ENCODE measurements around the gene FANCC. TPM values are rescaled to one million over a fixed set of nuclear protein-coding genes. Genes with fewer than 3 reads are reported as not detected.

FANCC gene
- total and polyA plus RNA-seq, 11 donors, result 2.4 to 6.2 (median 4.2) TPM

DNA sequence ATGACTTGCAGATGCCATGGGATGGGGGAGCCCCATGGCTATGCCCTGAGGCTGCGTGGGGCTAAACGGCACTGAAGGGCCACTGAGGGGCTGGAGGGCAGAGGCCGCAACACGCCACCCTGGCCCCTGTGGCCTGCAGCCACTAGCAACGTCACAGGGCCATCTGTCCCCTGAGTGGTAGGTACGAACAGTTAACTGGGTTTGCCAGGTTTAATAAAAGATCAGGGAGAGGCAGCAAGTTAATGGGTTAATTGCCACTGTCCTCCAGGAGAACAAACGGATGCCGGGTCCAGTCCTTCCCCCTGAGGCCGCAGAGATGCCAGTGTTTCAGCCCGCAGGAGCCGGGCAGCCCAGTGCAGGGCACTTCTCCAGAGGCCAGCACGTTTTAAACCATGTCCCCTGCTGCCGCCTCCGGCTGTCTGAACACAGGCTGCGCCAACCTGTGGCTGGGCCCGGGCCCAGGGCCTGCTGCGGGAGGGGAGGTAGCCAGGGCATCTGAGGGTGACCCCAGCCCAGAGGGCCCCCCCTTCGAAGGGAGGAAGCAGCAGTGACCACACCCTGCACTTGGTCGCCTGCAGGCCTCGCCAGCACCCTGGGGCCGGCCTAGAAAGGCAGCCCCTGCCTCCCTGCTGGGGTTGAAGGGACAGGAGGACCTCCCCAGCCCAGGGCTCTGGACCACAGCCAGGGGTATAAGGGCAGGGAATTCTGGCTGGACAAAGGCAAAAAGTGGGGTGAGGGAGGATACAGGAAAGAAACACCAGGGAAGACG lies 227.3 kb downstream of the FANCC start:
- H3K36me3 ChIP-seq, result peaks cover 0 to 54% (median 22%) of the 10 kb centered on the region in 9 donors
- DNase-seq (peak; percentile 71 to 86 (median 74)), ATAC-seq (peak; percentile 55 to 74 (median 68))
- H3K4me1 ChIP-seq, result peaks cover 13 to 99% (median 75%) of the 10 kb centered on the region in 12 donors
- no peaks in the 10 kb centered on the region for H3K9me3 ChIP-seq
- no peaks in the 10 kb centered on the region for H3K27me3 ChIP-seq
- no peak overlapping the region for H3K4me3 ChIP-seq
- intact Hi-C loops (cut with DNase I), result loop anchor here in 1 of 10 donors (5.0 kb wide), 1 partner anchor 73 kb away; no protein-coding TSS in a partner anchor
- TF ChIP-seq POLR2A (IDR thresholded peaks at IDR 0.05), result no peak
- TF ChIP-seq, protein P1, sequence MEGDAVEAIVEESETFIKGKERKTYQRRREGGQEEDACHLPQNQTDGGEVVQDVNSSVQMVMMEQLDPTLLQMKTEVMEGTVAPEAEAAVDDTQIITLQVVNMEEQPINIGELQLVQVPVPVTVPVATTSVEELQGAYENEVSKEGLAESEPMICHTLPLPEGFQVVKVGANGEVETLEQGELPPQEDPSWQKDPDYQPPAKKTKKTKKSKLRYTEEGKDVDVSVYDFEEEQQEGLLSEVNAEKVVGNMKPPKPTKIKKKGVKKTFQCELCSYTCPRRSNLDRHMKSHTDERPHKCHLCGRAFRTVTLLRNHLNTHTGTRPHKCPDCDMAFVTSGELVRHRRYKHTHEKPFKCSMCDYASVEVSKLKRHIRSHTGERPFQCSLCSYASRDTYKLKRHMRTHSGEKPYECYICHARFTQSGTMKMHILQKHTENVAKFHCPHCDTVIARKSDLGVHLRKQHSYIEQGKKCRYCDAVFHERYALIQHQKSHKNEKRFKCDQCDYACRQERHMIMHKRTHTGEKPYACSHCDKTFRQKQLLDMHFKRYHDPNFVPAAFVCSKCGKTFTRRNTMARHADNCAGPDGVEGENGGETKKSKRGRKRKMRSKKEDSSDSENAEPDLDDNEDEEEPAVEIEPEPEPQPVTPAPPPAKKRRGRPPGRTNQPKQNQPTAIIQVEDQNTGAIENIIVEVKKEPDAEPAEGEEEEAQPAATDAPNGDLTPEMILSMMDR (IDR thresholded peaks at IDR 0.05), result peak in 2 of 12 donors; percentile 14 to 22
- 25 to 37% (median 29%) methylated on average over 14 to 22 of the region's 22 CpGs for WGBS, 4 donors
- H3K27ac ChIP-seq, result peak overlapping the region; percentile 61 to 90 (median 82)

DNA sequence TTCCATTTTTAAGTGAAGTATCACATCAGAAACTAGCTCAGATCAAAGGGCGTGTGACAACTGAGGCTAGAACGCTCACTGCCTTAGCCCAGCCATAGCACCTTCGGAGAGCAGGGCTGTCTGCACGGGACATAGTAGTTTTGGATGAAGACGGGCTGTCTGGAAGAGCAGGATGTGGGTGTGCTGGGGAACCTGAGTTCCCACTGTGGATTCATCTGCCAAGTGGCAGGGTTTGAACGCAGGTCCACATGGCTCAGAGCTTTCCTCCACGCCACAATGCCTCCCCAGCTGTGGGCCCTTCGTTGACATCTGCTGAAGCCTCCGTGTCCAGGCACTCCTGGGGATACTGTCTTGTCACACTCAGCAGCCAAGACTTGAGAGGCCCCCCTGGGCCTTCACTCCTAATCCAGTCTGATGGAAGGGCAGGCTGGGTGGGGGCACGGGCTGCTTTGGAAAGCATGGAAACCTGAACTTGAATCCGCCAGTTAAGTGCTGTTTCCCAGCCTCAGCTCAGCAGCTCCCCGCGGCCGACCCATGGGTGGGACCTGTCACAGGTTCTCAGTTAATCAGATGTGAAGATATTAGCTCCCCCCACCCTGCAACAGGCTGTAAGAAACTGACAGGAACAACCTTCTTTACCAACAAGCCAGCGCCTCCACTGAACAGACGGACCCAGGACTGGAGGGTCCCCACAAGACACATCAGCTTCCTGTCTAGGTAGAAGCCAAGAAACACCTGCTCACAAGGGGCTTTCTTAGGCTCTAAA lies 228.1 kb downstream of the FANCC start:
- Histone ChIP-seq H3K4me3 (no peak overlapping the region), H3K9me3 (no peaks in the 10 kb centered on the region), H3K27ac (peak overlapping the region; percentile 17 to 90 (median 82)), H3K4me1 (peaks cover 13 to 99% (median 73%) of the 10 kb centered on the region in 12 donors), H3K27me3 (no peaks in the 10 kb centered on the region), H3K36me3 (peaks cover 0 to 61% (median 28%) of the 10 kb centered on the region in 9 donors)
- TF ChIP-seq, protein P1 (IDR thresholded peaks at IDR 0.05), result no peak
- no peak for TF ChIP-seq POLR2A (IDR thresholded peaks at IDR 0.05)
- intact Hi-C loops (cut with DNase I), result loop anchor here in 1 of 10 donors (5.0 kb wide), 1 partner anchor 72 kb away; no protein-coding TSS in a partner anchor
- WGBS, 4 donors, result 67 to 73% (median 69%) methylated on average over 12 to 16 of the region's 16 CpGs
- DNase-seq, result no peak
- ATAC-seq, result no peak

DNA sequence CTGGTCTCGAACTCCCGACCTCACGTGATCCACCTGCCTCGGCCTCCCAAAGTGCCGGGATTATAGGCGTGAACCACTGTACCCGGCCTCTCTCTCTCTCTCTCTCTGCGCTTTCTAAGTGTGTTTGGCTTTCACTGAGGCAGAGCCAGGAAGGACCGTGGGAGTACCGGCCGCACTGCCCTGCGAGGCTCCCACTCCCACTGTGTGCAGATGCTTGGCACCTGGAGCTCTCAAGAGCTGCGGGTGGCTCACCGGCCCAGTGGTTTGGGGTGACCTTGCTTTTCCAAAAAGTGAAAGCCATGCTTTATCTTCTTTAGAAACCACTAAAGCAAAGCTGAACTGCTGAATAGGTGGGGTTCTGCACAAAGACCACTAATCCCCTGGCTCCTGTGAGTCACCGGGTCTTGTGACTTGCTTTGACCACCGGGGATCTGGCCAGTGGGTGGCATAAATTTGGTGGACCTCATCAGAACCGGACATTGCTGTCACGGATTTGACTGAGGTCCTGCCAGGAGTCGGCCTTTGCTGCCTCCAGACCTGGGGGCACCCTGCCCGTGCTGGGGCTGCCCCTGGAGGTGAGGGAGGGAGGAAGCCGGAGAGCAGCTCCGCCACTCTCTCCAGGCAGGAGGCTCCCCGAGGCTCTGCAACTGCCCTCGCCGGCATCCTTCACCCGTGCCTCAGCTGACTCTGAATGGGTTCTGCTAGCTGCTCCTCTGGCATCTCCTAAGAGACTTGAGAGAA lies 228.9 kb downstream of the FANCC start:
- Histone ChIP-seq H3K27me3 (no peaks in the 10 kb centered on the region), H3K36me3 (peaks cover 0 to 64% (median 33%) of the 10 kb centered on the region in 9 donors), H3K27ac (peak overlapping the region in 11 of 12 donors; percentile 2 to 90 (median 83)), H3K4me3 (no peak overlapping the region), H3K4me1 (peaks cover 13 to 98% (median 71%) of the 10 kb centered on the region in 12 donors), H3K9me3 (no peaks in the 10 kb centered on the region)
- intact Hi-C loops (cut with DNase I), result no loop called here
- DNase-seq, result no peak
- WGBS, 4 donors, result 72 to 78% (median 75%) methylated on average over 18 to 26 of the region's 26 CpGs
- ATAC-seq, result no peak
- TF ChIP-seq, protein P1 (IDR thresholded peaks at IDR 0.05), result no peak
- no peak for TF ChIP-seq POLR2A (IDR thresholded peaks at IDR 0.05)
